Activated CD8-positive, alpha-beta T cell treated with anti-CD3 and anti-CD28 coated beads for 36 hours (primary cell): ENCODE measurements around the gene RPL11. TPM values are rescaled to one million over a fixed set of nuclear protein-coding genes. Genes with fewer than 3 reads are reported as not detected.

Experiments used
- ATAC-seq: fragments of 200-7000 bp; cut with Tn5 transposase; one replicate; pipeline ENCODE4 v1.10.0; 2021; ENCODE audit warnings: mild to moderate bottlenecking, moderate library complexity
- CTCF ChIA-PET: fragments of 350-600 bp; sonication (Branson Sonifier 250); formaldehyde crosslinking; loops from one replicate; lab custom pipeline; 2021; ENCODE audit warnings: antibody characterized with exemption; lab: Charles Lee
- POLR2A ChIA-PET: fragments of 350-600 bp; sonication (Branson Sonifier 250); formaldehyde crosslinking; loops from one replicate; lab custom pipeline; 2021; ENCODE audit warnings: antibody characterized with exemption; lab: Charles Lee
- DNase-seq: peaks from one replicate; pipeline ENCODE4 v3.0.0-alpha.2; 2020
- H3K27ac Mint-ChIP-seq: one replicate; pipeline ENCODE4 v1.8.0; 2021; ENCODE audit warnings: mild to moderate bottlenecking, mixed read lengths
- H3K27me3 Mint-ChIP-seq: one replicate; pipeline ENCODE4 v1.8.0; 2021; ENCODE audit warnings: mixed read lengths
- H3K36me3 Mint-ChIP-seq: one replicate; pipeline ENCODE4 v1.8.0; 2021; ENCODE audit warnings: low read depth, mixed read lengths
- H3K4me1 Mint-ChIP-seq: one replicate; pipeline ENCODE4 v1.8.0; 2021; ENCODE audit warnings: low read depth, mixed read lengths
- H3K4me3 Mint-ChIP-seq: one replicate; pipeline ENCODE4 v1.8.0; 2021; ENCODE audit warnings: mild to moderate bottlenecking, moderate library complexity, mixed read lengths
- H3K9me3 Mint-ChIP-seq: one replicate; pipeline ENCODE4 v1.8.0; 2021; ENCODE audit warnings: mixed read lengths
- CTCF ChIP-seq: fragments of 200-600 bp; IDR thresholded peaks from one replicate; pipeline ENCODE4 v1.8.0; 2022; ENCODE audit warnings: antibody characterized with exemption, mild to moderate bottlenecking
- intact Hi-C: fragments of 100-400 bp; cut with micrococcal nuclease; formaldehyde crosslinking; loops from one replicate; pipeline ENCODE4 v1.10.0; 2022
- total RNA-seq, 2 experiments: library from RNA; stranded (reverse); gene quantifications; one replicate each; pipeline ENCODE4 v1.2.3, GENCODE V29; 2021

Gene RPL11
- total RNA-seq, 2 experiments from 2014 or later, result 1,493 to 1,569 TPM

GRCh38 chr1:23651069-23651808 lies 40.4 kb upstream of the RPL11 start:
- ATAC-seq, result no peak
- Mint-ChIP-seq H3K4me1 (no peaks in the 10 kb centered on the region), H3K36me3 (no peaks in the 10 kb centered on the region), H3K4me3 (no peak overlapping the region), H3K9me3 (no peaks in the 10 kb centered on the region), H3K27ac (no peak overlapping the region), H3K27me3 (no peaks in the 10 kb centered on the region)
- DNase-seq, result no peak
- ChIA-PET POLR2A (no interaction called here), CTCF (interaction anchor here (0.8 to 2.8 kb wide), 4 partner anchors 13 to 106 kb away, joined by 3 to 12 read pairs (median 8); no protein-coding TSS in a partner anchor)
- intact Hi-C loops, result no loop called here
- TF ChIP-seq CTCF, result no peak

DNA sequence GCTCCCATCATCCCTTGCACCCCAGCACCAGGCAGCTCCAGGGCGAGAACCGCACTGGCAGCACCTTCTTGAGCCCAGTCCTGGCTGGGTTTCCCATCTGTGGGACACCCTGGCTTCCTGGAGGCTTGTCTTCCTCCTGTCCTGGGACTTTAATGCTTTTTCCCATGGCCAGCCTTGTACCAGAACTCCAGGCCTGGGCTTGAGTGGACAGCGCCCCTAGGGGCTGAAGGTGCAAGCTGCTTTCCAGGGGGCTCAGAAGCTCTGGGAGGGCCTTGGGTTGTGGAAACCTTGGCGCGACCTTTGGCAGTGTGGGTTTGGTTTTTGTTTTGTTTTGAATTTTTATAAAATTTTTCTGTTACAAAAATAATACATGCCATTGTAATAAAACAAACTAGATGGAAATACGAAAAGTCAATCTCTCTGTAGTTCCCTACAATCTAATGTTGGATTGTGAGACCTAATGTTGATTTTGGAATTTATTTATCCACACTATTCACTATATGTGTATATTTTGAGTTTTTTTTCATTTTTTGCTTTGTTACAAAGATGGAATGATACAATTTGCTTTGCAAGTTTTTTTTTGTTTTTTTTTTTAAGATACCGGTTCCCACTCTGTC lies 33.8 kb upstream of the RPL11 start:
- DNase-seq (peak; percentile 74), ATAC-seq (peak; percentile 92)
- Mint-ChIP-seq H3K27ac (no peak overlapping the region), H3K36me3 (no peaks in the 10 kb centered on the region), H3K27me3 (no peaks in the 10 kb centered on the region), H3K4me1 (no peaks in the 10 kb centered on the region), H3K9me3 (no peaks in the 10 kb centered on the region), H3K4me3 (no peak overlapping the region)
- intact Hi-C loops, result no loop called here
- TF ChIP-seq CTCF, result peak; percentile 89
- POLR2A ChIA-PET, result interaction anchor here (0.9 to 2.4 kb wide), 4 partner anchors 20 to 43 kb away, joined by 3 to 8 read pairs (median 4); partner anchors contain the start of gene RPL11
- CTCF ChIA-PET, result interaction anchor here (0.6 to 4.3 kb wide), 33 partner anchors 9 to 974 kb away, joined by 3 to 31 read pairs (median 4); partner anchors contain the start of genes ID3 and RPL11

DNA sequence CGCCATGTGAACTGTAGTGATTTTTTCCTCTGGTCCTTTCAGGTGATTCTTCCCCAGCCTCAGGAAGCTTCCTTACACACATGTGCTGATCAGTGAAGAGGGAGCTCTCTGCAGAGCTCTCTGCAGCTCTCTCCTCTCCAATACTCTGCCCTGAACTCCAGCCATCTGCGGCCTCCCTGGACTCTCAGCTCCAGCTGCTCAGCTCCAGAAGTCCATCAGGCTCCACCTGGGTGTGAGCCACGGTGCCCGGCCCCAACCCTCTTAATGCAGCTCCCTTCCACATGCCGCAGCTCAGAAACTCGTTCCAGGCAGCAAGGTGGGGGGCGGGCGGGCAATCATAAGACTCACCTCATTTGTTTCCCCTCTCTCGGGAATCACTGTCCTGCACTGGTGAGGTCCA lies 30.9 kb upstream of the RPL11 start:
- intact Hi-C loops, result no loop called here
- ATAC-seq (no peak), DNase-seq (no peak)
- Mint-ChIP-seq H3K4me3 (no peak overlapping the region), H3K4me1 (peaks cover 6% of the 10 kb centered on the region), H3K27ac (no peak overlapping the region), H3K36me3 (no peaks in the 10 kb centered on the region), H3K9me3 (no peaks in the 10 kb centered on the region), H3K27me3 (no peaks in the 10 kb centered on the region)
- no peak for TF ChIP-seq CTCF
- ChIA-PET CTCF (interaction anchor here (2.8 kb wide), 1 partner anchor 24 kb away, joined by 15 read pairs; no protein-coding TSS in a partner anchor), POLR2A (interaction anchor here (1.9 kb wide), 1 partner anchor 31 kb away, joined by 5 read pairs; the partner anchor contains the start of gene RPL11)

DNA sequence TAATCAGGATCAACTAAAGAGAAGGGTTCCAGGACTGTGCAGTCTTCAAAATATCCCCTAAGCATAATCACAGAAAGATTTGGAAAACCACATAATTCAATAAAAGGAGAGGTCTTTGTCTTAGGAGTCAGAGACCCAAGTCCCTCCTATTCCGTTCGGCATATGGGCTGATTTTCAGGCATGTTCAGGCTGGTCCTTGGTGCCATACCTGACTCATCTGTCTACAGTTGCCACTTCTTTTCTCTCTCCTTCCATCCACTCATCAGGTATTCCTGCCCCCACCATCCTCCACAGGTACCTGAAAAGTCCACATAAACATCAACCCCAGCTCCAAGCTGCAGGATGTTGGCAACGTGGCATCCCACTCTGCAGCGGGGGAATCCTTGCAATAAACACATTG lies 29.7 kb upstream of the RPL11 start:
- intact Hi-C loops, result no loop called here
- Mint-ChIP-seq H3K4me3 (no peak overlapping the region), H3K27me3 (no peaks in the 10 kb centered on the region), H3K4me1 (peaks cover 6% of the 10 kb centered on the region), H3K36me3 (no peaks in the 10 kb centered on the region), H3K9me3 (no peaks in the 10 kb centered on the region), H3K27ac (no peak overlapping the region)
- ChIA-PET CTCF (interaction anchor here (1.1 to 2.8 kb wide), 3 partner anchors 10 to 165 kb away, joined by 3 to 15 read pairs (median 4); no protein-coding TSS in a partner anchor), POLR2A (interaction anchor here (1.9 kb wide), 1 partner anchor 30 kb away, joined by 5 read pairs; the partner anchor contains the start of gene RPL11)
- ATAC-seq, result no peak
- no peak for TF ChIP-seq CTCF
- DNase-seq, result no peak
